HEK293T (cell line): Measurements from ENCODE around the gene BRIP1.
"Not testable (repeated sequence)": the region's sequence is repeated elsewhere in the genome, so short reads cannot be mapped to it uniquely, and the experiment has no call there.

ENCODE experiments used
- CTCF ChIA-PET: fragments of 350-600 bp; formaldehyde crosslinking; extraction: SDS; loops from one replicate; lab custom pipeline; 2021; ENCODE audit warnings: antibody characterized with exemption, inconsistent platforms; lab: Yijun Ruan, JAX
- POLR2A ChIA-PET: fragments of 350-600 bp; formaldehyde crosslinking; extraction: SDS; loops from one replicate; lab custom pipeline; 2020; ENCODE audit warnings: antibody characterized with exemption, inconsistent platforms; lab: Yijun Ruan, JAX
- DNase-seq: peaks from one replicate; pipeline ENCODE4 v3.0.0; 2012; ENCODE audit warnings: mixed read lengths; ENCODE audit errors: extremely low spot score
- ARNT ChIP-seq: fragments of 450-650 bp; IDR thresholded peaks from 2 replicates; pipeline ENCODE4 v1.6.1; 2017; ENCODE audit warnings: mild to moderate bottlenecking
- BHLHE40 ChIP-seq: fragments of 450-650 bp; IDR thresholded peaks from 2 replicates; pipeline ENCODE4 v1.6.1; 2016; ENCODE audit warnings: mild to moderate bottlenecking, moderate library complexity, borderline replicate concordance
- CTBP1 ChIP-seq: fragments of 450-650 bp; IDR thresholded peaks from 2 replicates; pipeline ENCODE4 v1.6.1; 2016; ENCODE audit warnings: borderline replicate concordance
- ELF4 ChIP-seq: fragments of 450-650 bp; IDR thresholded peaks from 2 replicates; pipeline ENCODE4 v1.6.1; 2017; ENCODE audit warnings: antibody characterized with exemption
- FOXA1 ChIP-seq: fragments of 450-650 bp; IDR thresholded peaks from 2 replicates; pipeline ENCODE4 v1.6.1; 2016; ENCODE audit warnings: mild to moderate bottlenecking
- FOXK2 ChIP-seq: fragments of 450-650 bp; IDR thresholded peaks from 2 replicates; pipeline ENCODE4 v1.6.1; 2016; ENCODE audit warnings: mild to moderate bottlenecking
- FOXM1 ChIP-seq: fragments of 450-650 bp; IDR thresholded peaks from 2 replicates; pipeline ENCODE4 v1.6.1; 2017; ENCODE audit warnings: mild to moderate bottlenecking, borderline replicate concordance
- HDGF ChIP-seq: fragments of 450-650 bp; IDR thresholded peaks from 2 replicates; pipeline ENCODE4 v1.6.1; 2017; ENCODE audit warnings: antibody characterized with exemption, borderline replicate concordance
- L3MBTL2 ChIP-seq: fragments of 450-650 bp; conservative IDR thresholded peaks from 2 replicates; pipeline ENCODE4 v1.6.1; 2016; ENCODE audit warnings: mild to moderate bottlenecking
- LEF1 ChIP-seq: fragments of 450-650 bp; IDR thresholded peaks from 2 replicates; pipeline ENCODE4 v1.6.1; 2017; ENCODE audit warnings: mild to moderate bottlenecking, borderline replicate concordance
- NFRKB ChIP-seq: fragments of 450-650 bp; IDR thresholded peaks from 2 replicates; pipeline ENCODE4 v1.6.1; 2016; ENCODE audit warnings: mild to moderate bottlenecking, moderate library complexity
- SP1 ChIP-seq: fragments of 450-650 bp; IDR thresholded peaks from 2 replicates; pipeline ENCODE4 v1.6.1; 2017
- SUZ12 ChIP-seq: fragments of 450-650 bp; IDR thresholded peaks from 2 replicates; pipeline ENCODE4 v1.6.1; 2016; ENCODE audit warnings: mild to moderate bottlenecking
- TARDBP ChIP-seq: fragments of 450-650 bp; IDR thresholded peaks from 2 replicates; pipeline ENCODE4 v1.6.1; 2016
- ZNF384 ChIP-seq: fragments of 450-650 bp; IDR thresholded peaks from 2 replicates; pipeline ENCODE4 v1.6.1; 2016
- TF ChIP-seq, protein P1 (sequence below): fragments of 450-650 bp; IDR thresholded peaks from 2 replicates; pipeline ENCODE4 v1.6.1; 2016

BRIP1 gene

DNA sequence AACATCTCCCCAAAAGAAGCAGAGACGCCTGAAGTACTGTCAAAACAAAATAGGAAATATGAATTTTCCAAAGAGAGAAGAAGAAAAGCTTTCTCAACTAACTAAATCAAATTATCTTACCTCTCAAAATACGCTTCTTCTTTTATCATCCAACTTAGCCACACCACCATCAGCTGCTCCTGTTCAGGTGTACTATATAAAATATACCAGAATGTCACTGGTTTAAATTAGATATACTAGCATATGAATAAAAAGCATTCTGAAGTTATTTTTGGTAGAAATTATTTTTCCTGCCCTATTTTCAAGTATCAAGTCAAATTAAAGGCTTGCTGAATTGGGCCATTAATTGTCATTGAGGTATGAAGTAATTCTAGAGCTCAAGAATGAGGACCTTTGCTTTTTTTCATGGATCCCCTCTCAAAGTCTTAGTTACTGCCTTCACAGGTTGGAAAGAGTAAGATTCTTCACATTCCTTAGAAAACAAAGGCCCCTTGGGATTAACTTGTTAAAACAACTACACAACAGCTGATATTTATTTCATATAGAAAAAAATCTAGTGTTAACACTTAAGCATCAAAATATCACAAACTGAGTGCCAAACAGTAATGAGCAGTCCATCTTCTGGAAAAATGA is 34.3 kb upstream of the BRIP1 start:
- TF ChIP-seq SUZ12: no peak
- TF ChIP-seq ELF4: no peak
- no peak for TF ChIP-seq FOXA1
- TF ChIP-seq, protein P1, sequence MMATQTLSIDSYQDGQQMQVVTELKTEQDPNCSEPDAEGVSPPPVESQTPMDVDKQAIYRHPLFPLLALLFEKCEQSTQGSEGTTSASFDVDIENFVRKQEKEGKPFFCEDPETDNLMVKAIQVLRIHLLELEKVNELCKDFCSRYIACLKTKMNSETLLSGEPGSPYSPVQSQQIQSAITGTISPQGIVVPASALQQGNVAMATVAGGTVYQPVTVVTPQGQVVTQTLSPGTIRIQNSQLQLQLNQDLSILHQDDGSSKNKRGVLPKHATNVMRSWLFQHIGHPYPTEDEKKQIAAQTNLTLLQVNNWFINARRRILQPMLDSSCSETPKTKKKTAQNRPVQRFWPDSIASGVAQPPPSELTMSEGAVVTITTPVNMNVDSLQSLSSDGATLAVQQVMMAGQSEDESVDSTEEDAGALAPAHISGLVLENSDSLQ: no peak
- TF ChIP-seq ARNT: no peak
- TF ChIP-seq FOXK2: no peak
- TF ChIP-seq ZNF384: no peak
- no peak for TF ChIP-seq HDGF
- no peak for TF ChIP-seq FOXM1
- no peak for TF ChIP-seq CTBP1
- no peak for TF ChIP-seq SP1
- TF ChIP-seq L3MBTL2: no peak
- no peak for TF ChIP-seq BHLHE40
- ChIA-PET POLR2A (no interaction called here), CTCF (no interaction called here)
- no peak for DNase-seq

DNA sequence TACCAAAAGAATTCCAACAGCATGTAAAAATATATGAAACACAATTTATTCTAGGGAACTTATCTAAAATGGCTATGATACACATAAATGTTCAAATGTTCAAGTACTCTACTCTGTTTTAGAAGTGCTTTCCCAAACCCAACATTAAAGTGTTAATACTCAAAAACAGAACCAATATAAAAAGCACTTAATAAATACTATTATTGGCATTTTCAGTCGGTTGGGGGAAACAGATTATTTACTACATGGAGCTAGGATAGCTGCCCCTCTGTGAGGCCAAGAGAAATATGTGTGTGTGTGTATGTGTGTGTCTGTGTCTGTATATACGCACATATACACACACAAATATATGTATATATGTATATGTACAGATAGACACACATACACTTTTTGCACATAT is 32.1 kb upstream of the BRIP1 start:
- ChIA-PET POLR2A (no interaction called here), CTCF (interaction anchor here (0.6 kb wide), 1 partner anchor 1225 kb away, joined by 4 read pairs; no protein-coding TSS in a partner anchor)
- no peak for DNase-seq
- no peak for TF ChIP-seq L3MBTL2
- no peak for TF ChIP-seq SP1
- TF ChIP-seq SUZ12: no peak
- TF ChIP-seq FOXK2: no peak
- TF ChIP-seq BHLHE40: no peak

DNA sequence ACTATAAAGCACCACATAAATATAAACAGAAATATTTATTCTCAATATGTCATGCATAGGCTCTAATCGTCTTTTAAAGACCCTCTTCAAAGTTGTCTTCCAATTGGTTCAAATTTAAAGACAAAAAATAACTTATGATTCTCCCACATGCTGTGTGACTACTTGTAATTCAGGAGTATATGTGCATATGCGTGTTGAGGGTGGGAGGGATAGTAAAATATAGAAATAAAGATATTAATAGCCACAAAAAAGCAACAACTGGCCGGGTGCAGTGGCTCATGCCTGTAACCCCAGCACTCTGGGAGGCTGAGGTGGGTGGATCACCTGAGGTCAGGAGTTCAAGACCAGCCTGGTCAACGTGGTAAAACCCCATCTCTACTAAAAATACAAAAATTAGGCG is 31.0 kb upstream of the BRIP1 start:
- DNase-seq, CTCF ChIA-PET, POLR2A ChIA-PET: not testable (repeated sequence)

DNA sequence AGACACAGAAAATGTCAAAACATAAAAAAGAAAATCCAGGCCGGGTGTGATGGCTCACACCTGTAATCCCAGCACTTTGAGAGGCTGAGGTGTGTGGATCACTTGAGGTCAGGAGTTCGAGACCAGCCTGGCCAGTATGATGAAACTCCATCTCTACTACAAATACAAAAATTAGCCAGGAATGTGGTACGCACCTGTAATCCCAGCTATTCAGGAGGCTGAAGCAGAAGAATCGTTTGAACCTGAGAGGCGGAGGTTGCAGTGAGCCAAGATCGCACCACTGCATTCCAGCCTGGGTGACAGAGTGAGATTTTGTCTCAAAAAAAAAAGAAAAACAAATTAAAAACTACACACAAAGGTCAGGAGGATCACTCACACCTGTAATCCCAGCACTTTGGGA is 24.4 kb upstream of the BRIP1 start:
- CTCF ChIA-PET, POLR2A ChIA-PET, DNase-seq: not testable (repeated sequence)

DNA sequence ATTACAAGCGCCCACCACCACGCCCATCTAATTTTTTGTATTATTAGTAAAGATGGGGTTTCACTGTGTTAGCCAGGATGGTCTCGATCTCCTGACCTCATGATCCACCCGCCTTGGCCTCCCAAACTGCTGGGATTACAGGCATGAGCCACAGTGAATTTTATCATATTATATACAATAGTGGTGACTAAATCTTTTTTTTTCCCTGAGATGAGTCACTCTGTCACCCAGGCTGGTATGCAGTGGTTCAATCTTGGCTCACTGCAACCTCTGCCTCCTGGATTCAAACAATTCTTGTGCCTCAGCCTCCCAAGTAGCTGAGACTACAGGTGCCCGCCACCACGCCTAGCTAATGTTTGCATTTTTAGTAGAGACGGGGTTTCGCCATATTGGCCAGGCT is 22.5 kb upstream of the BRIP1 start:
- CTCF ChIA-PET, POLR2A ChIA-PET, DNase-seq: not testable (repeated sequence)

DNA sequence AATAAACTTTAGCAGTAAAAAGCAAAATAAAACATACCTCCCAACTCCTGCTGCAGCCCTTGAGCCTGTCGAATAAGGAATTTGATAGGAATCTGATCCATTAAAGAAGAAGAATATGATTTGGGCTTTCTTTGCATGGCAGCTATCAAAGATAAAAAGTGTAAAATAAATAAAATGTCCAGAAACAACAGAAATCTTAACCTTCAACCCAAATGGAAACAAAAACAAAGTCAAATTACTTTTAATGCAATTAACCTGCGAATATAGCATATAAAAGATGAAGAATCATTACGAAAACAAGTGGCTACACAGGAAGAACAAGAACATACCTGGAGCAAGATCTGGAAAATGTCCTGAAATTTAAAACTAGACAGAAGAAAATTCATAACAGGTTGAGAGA is 21.5 kb upstream of the BRIP1 start:
- TF ChIP-seq ZNF384 (no peak), LEF1 (no peak), HDGF (no peak), SUZ12 (no peak), FOXK2 (no peak), ELF4 (no peak), FOXM1 (no peak), NFRKB (no peak), CTBP1 (no peak)
- TF ChIP-seq, protein P1: no peak
- CTCF ChIA-PET: no interaction called here
- DNase-seq: no peak
- POLR2A ChIA-PET: no interaction called here

DNA sequence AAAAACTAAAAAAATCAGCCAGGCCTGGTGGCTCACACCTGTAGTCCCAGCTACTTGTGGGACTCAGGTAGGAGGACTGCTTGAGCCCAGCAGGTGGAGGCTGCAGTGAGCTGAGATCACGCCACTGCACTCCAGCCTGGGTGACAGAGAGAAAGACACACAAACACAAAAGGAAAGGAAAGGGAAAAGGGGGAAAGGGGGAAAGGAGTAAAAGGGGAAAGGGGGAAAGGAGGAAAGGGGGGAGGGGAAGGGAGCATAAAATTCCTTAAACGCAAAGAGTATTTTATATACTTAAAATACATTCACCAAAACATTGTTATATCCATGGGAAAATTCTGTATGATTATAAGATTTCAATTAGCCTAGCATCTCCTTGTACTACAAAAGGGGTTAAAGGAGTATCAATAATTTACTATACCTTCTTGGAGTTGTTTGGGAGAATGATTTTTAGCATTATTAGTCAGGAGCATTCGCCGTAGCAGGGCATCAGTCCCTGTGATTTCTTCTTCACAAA is 17.3 kb upstream of the BRIP1 start:
- CTCF ChIA-PET: no interaction called here
- DNase-seq: no peak
- TF ChIP-seq FOXM1 (no peak), L3MBTL2 (no peak), ZNF384 (no peak), ARNT (no peak), CTBP1 (no peak), FOXK2 (no peak), SP1 (no peak), LEF1 (no peak), HDGF (no peak), SUZ12 (no peak), TARDBP (no peak), FOXA1 (no peak), NFRKB (no peak), BHLHE40 (no peak), ELF4 (no peak)
- TF ChIP-seq, protein P1: no peak
- POLR2A ChIA-PET: no interaction called here
